Progenitor cell of endocrine pancreas (in vitro differentiated cells): ENCODE results near the gene CNIH1. TPM values are rescaled to one million over a fixed set of nuclear protein-coding genes. Genes with fewer than 3 reads are reported as not detected.

Source experiments
- DNase-seq: peaks from one replicate; pipeline ENCODE4 v3.0.0; 2021; ENCODE audit warnings: low spot score; ENCODE audit not compliant: unreplicated experiment
- H3K27ac Mint-ChIP-seq: 2 replicates; pipeline ENCODE4 v1.8.0; 2021; ENCODE audit warnings: mild to moderate bottlenecking, moderate library complexity, mixed read lengths
- H3K27me3 Mint-ChIP-seq: 2 replicates; pipeline ENCODE4 v1.8.0; 2021; ENCODE audit warnings: mixed read lengths
- H3K36me3 Mint-ChIP-seq: 2 replicates; pipeline ENCODE4 v1.8.0; 2022; ENCODE audit warnings: mixed read lengths; ENCODE audit not compliant: insufficient read depth
- H3K4me1 Mint-ChIP-seq: 2 replicates; pipeline ENCODE4 v1.8.0; 2021; ENCODE audit warnings: low read depth, mixed read lengths
- H3K4me3 Mint-ChIP-seq: 2 replicates; pipeline ENCODE4 v1.8.0; 2021; ENCODE audit warnings: low read depth, mild to moderate bottlenecking, moderate library complexity, mixed read lengths
- H3K9me3 Mint-ChIP-seq: 2 replicates; pipeline ENCODE4 v1.8.0; 2021; ENCODE audit warnings: low read depth, mixed read lengths
- CTCF ChIP-seq: fragments of 200-600 bp; sonication (generic); IDR thresholded peaks from one replicate; pipeline ENCODE4 v1.5.0; 2021; ENCODE audit warnings: antibody characterized with exemption, mild to moderate bottlenecking; ENCODE audit not compliant: unreplicated experiment
- total RNA-seq: library from RNA; stranded (reverse); gene quantifications from 2 replicates; pipeline ENCODE4 v1.2.1, GENCODE V29; 2021

The CNIH1 gene
- total RNA-seq, 1 donor from 2014 or later = 106 TPM

DNA sequence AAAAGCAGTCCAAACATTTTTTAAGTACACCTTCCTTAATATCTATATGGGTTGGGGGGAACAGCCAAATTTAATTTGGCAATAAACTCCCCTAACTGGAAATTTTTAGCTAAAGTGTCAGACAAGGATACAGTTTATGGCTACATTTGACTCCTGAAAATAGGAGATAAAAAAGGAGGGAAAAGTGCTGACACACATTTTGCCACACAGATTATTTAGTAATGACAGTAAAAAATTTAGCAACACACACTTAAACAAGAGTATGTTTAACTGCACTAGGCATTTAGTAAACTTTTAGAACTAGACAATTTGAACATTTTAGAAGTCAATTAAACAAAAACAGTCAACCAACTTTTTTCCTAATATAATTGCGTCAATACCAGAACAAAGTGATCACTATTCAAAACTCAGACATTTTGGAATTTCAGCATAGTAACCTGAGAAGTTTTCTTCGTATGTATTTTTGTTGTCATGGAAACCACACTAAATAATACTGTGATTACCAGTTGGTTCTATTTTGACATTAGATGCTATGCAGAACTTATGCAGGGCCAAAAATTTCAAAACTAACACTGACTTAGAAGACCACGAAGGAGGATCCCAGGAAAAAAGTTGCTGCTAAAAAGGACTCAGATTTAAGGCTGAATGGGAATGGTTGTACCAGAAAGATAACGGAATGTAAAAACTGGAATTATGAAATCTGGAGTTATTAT, 34.2 kb upstream of the CNIH1 start:
- no peak for TF ChIP-seq CTCF
- H3K27ac Mint-ChIP-seq = no peak overlapping the region
- H3K4me1 Mint-ChIP-seq = peaks cover 10% of the 10 kb centered on the region
- H3K27me3 Mint-ChIP-seq = no peaks in the 10 kb centered on the region
- peaks cover 18% of the 10 kb centered on the region for H3K36me3 Mint-ChIP-seq
- DNase-seq = no peak
- H3K9me3 Mint-ChIP-seq = no peaks in the 10 kb centered on the region
- no peak overlapping the region for H3K4me3 Mint-ChIP-seq

DNA sequence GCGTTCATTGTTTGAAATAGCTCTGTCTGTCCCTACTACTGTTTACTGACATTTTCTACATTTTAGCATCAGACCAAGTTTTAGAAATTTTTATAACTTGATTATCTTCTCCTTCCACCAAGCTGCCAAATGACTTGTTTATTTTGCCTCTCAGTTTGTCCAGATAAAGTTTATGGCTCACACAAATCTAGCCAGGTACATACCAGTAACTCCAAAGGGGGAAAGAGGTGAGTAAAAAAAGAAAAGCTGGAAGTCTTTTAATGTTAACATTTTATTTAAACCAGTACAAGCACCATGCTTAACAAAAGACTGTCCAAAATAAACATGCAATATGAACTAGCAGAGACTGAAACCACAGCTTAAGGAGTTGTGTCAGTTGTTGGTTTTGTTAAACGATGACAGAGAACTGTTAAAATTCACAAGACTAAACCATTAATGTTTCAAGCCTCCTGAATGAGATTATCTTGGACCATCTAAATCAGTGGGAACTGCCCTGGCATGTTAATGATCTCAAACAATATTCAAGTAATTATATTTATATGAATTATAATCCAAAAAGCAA, 33.1 kb upstream of the CNIH1 start:
- H3K36me3 Mint-ChIP-seq = peaks cover 18% of the 10 kb centered on the region
- H3K4me1 Mint-ChIP-seq = peaks cover 11% of the 10 kb centered on the region
- no peaks in the 10 kb centered on the region for H3K9me3 Mint-ChIP-seq
- DNase-seq = no peak
- no peak for TF ChIP-seq CTCF
- no peak overlapping the region for H3K4me3 Mint-ChIP-seq
- no peak overlapping the region for H3K27ac Mint-ChIP-seq
- H3K27me3 Mint-ChIP-seq = peaks cover 3% of the 10 kb centered on the region

DNA sequence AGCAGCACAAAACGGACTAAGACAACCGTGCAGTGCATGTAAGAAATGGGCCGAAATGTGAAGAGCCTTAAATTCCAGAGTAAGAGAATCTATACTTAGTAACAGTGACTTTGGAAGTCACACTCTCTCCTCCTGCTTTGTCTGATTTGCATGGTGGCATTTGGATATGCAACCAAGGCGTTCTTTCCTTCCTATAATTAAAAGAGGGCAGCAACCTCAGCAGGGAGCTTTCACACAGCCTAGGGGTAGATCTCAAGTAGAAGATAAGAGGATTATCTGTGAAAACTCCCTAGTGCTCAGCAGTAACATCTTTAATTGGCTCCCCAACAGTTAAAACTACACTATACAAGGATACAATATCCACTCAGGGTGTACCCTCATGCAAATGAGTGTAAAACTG, 31.1 kb upstream of the CNIH1 start:
- H3K27ac Mint-ChIP-seq = no peak overlapping the region
- peaks cover 8% of the 10 kb centered on the region for H3K27me3 Mint-ChIP-seq
- no peak for TF ChIP-seq CTCF
- H3K36me3 Mint-ChIP-seq = peaks cover 10% of the 10 kb centered on the region
- peaks cover 7% of the 10 kb centered on the region for H3K9me3 Mint-ChIP-seq
- peaks cover 11% of the 10 kb centered on the region for H3K4me1 Mint-ChIP-seq
- no peak for DNase-seq
- H3K4me3 Mint-ChIP-seq = no peak overlapping the region

DNA sequence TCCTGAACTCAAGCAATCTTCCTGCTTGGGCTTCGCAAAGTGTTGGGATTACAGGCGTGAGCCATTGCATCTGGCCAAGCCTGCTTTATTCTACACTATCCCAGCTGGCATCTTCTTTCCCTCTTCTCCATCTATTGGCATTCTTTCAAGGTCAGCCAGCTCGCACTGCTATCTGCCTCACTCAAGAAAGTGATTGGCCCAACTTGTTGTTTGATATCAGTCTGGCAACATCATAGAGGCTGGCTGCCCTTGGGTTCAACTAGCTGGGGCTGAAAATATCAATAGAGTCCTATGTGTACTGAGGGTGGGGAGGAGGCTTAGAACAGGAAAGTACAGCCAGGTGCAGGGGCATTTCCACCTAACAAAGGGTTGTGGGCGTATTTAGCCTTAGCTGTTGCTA, 30.5 kb upstream of the CNIH1 start:
- peaks cover 11% of the 10 kb centered on the region for H3K4me1 Mint-ChIP-seq
- H3K36me3 Mint-ChIP-seq = peaks cover 9% of the 10 kb centered on the region
- no peak for TF ChIP-seq CTCF
- peaks cover 9% of the 10 kb centered on the region for H3K9me3 Mint-ChIP-seq
- peaks cover 9% of the 10 kb centered on the region for H3K27me3 Mint-ChIP-seq
- H3K4me3 Mint-ChIP-seq = no peak overlapping the region
- no peak overlapping the region for H3K27ac Mint-ChIP-seq
- DNase-seq = no peak

- no peak for DNase-seq
Observed at GRCh38 chr14:54470701-54471100, 29.5 kb upstream of the CNIH1 start.

More at GRCh38 chr14:54470701-54471100, 29.5 kb upstream of the CNIH1 start:
- Mint-ChIP-seq H3K9me3 (peaks cover 9% of the 10 kb centered on the region), H3K36me3 (peaks cover 6% of the 10 kb centered on the region), H3K27ac (peak overlapping the region; percentile 1), H3K27me3 (peaks cover 14% of the 10 kb centered on the region), H3K4me1 (peaks cover 11% of the 10 kb centered on the region), H3K4me3 (no peak overlapping the region)
- TF ChIP-seq CTCF = no peak
